ENCODE data around the gene ABI3. TPM values are rescaled to one million over a fixed set of nuclear protein-coding genes. Genes with fewer than 3 reads are reported as not detected.

ABI3 gene
- total RNA-seq, 6 donors from 2014 or later, result 8.5 to 38.4 (median 27.3) TPM

DNA sequence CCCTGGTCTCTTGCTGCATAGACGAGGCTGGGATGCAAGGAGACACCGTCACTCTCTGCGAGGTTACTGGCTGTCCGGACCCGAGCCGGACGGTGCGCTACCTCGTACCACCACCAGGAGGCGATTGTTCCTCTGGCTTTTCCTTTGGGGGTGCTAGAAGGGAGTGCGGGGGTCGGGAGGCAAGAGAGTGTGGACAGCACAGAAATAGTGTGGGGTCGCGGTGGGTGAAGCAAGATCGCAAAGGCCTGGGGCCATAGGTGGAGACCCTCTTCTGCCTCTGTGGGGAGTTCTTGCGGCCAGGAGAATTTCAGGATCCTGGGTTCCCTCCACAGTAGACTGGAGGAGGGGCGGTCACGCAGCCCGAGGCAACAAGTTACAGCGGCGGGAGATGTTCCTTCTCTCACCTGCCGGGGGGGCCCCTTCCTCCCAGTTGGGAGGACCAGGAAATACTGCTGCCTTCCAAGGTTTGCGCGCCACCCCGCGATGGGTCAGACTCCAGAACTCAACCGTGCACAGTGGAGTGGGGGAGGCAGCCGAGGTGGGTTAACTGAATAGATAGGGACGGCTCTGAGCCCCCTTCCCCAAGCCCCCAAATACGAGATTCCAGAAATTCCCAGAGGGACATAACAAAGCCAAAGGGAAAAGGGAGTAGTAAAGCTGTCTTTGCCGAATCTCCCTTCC lies 13.2 kb downstream of the ABI3 start:
- H3K4me1 ChIP-seq, result peaks cover 26 to 48% (median 35%) of the 10 kb centered on the region in 4 donors
- TF ChIP-seq POLR2AphosphoS5 (IDR thresholded peaks at IDR 0.05) (no peak), POLR2A (IDR thresholded peaks at IDR 0.05) (no peak), EP300 (IDR thresholded peaks at IDR 0.05) (no peak)
- TF ChIP-seq, protein P1, sequence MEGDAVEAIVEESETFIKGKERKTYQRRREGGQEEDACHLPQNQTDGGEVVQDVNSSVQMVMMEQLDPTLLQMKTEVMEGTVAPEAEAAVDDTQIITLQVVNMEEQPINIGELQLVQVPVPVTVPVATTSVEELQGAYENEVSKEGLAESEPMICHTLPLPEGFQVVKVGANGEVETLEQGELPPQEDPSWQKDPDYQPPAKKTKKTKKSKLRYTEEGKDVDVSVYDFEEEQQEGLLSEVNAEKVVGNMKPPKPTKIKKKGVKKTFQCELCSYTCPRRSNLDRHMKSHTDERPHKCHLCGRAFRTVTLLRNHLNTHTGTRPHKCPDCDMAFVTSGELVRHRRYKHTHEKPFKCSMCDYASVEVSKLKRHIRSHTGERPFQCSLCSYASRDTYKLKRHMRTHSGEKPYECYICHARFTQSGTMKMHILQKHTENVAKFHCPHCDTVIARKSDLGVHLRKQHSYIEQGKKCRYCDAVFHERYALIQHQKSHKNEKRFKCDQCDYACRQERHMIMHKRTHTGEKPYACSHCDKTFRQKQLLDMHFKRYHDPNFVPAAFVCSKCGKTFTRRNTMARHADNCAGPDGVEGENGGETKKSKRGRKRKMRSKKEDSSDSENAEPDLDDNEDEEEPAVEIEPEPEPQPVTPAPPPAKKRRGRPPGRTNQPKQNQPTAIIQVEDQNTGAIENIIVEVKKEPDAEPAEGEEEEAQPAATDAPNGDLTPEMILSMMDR (IDR thresholded peaks at IDR 0.05), result peak; percentile 81 to 93 (median 84)

DNA sequence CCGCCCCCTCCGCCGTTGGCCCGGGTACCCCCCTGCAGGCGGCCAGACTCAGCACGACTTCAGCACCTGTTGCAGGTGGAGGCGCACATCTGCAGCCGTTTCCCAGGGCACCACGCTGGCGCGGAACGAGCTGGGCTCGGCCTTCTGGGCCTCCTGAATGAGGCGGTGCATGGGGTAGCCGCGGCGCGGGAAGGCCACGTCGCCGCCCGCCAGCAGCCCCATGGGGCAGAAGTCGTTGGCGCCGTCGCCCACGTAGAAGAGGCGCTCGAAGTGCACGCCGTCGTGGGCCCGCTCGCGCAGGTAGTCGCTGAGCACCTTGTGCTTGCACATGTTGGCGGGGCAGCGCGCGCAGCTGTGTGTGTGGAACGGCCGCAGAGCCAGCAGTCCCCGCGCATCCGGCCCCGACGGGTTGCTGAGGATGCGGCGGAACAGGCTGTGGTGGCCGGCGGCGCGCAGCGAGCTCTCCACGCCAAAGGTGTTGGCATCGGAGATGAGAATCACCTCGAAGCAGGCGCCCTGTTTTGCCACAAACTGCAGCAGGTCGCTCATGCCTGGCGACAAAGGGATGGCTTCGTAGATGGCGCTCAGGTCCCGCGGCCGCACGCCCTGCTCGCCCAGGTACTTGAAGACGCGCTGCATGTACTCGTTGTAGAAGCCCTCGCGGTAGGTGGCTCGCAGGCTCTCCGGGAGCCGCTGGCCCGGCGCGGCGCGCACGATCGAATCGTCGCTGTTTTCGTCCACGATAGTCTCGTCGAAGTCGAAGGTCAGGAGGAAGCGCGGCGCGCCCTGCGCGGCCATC lies 13.9 kb downstream of the ABI3 start:
- H3K9me3 ChIP-seq, result no peaks in the 10 kb centered on the region
- H3K4me1 ChIP-seq, result peaks cover 23 to 42% (median 30%) of the 10 kb centered on the region in 4 donors
- 4 to 6% methylated on average over 22 to 29 of the region's 95 CpGs for WGBS, 2 donors
- DNase-seq, result peak; percentile 36 to 92
- H3K36me3 ChIP-seq, result peaks cover 0 to 25% (median 5%) of the 10 kb centered on the region in 4 donors
- peak in 1 of 2 donors; percentile 26 for ATAC-seq (ENCODE audit: low FRiP score in 2 of 2)
- H3K4me3 ChIP-seq, result peak overlapping the region in 3 of 4 donors; percentile 16 to 38 (median 20)
- no peak overlapping the region for H3K27ac ChIP-seq
- H3K27me3 ChIP-seq, result peaks cover 0 to 9% (median 6%) of the 10 kb centered on the region in 4 donors
- TF ChIP-seq POLR2A (IDR thresholded peaks at IDR 0.05), result peak in 1 of 4 donors; percentile 14
- TF ChIP-seq, protein P1 (IDR thresholded peaks at IDR 0.05), result no peak

More for the DNA sequence above, 13.2 kb downstream of the ABI3 start:
- H3K36me3 ChIP-seq, result peaks cover 0 to 31% (median 5%) of the 10 kb centered on the region in 4 donors
- ATAC-seq (ENCODE audit: low FRiP score in 2 of 2) (peak in 1 of 2 donors; percentile 69), DNase-seq (peak; percentile 56 to 83)
- no peak overlapping the region for H3K27ac ChIP-seq
- H3K4me3 ChIP-seq, result peak overlapping the region in 3 of 4 donors; percentile 16 to 38 (median 20)
- H3K9me3 ChIP-seq, result no peaks in the 10 kb centered on the region
- peaks cover 0 to 9% (median 6%) of the 10 kb centered on the region in 4 donors for H3K27me3 ChIP-seq
- 6 to 10% methylated on average over 16 to 31 of the region's 31 CpGs for WGBS, 2 donors

DNA sequence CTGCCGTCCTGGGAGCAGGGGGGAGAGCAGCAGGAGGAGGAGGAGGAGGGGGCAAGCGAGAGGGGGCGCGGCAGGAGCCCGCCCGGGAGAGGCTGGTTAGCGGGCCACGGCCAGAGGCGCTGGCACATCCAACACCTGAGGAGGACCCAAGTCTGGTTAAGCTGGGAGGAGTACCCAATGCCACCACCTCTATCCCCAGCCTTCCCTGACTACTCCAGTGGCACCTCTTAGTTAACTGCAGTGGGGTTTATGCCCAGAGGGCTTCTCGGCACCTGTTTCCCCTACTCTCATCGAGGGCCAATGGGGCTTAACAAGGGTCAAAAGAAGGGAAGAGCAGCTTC lies 14.5 kb downstream of the ABI3 start:
- Histone ChIP-seq H3K27me3 (peaks cover 0 to 14% (median 6%) of the 10 kb centered on the region in 4 donors), H3K36me3 (peaks cover 0 to 19% (median 2%) of the 10 kb centered on the region in 4 donors), H3K27ac (no peak overlapping the region), H3K4me3 (peak overlapping the region in 2 of 4 donors; percentile 16 to 38), H3K9me3 (no peaks in the 10 kb centered on the region), H3K4me1 (peaks cover 22 to 44% (median 29%) of the 10 kb centered on the region in 4 donors)
- TF ChIP-seq EP300 (IDR thresholded peaks at IDR 0.05) (no peak), POLR2A (IDR thresholded peaks at IDR 0.05) (no peak), POLR2AphosphoS5 (IDR thresholded peaks at IDR 0.05) (no peak)
- TF ChIP-seq, protein P1 (IDR thresholded peaks at IDR 0.05), result no peak
- 36 to 73% methylated on average over 2 to 9 of the region's 11 CpGs for WGBS, 2 donors
- ATAC-seq (ENCODE audit: low FRiP score in 2 of 2), result no peak
- DNase-seq, result no peak

DNA sequence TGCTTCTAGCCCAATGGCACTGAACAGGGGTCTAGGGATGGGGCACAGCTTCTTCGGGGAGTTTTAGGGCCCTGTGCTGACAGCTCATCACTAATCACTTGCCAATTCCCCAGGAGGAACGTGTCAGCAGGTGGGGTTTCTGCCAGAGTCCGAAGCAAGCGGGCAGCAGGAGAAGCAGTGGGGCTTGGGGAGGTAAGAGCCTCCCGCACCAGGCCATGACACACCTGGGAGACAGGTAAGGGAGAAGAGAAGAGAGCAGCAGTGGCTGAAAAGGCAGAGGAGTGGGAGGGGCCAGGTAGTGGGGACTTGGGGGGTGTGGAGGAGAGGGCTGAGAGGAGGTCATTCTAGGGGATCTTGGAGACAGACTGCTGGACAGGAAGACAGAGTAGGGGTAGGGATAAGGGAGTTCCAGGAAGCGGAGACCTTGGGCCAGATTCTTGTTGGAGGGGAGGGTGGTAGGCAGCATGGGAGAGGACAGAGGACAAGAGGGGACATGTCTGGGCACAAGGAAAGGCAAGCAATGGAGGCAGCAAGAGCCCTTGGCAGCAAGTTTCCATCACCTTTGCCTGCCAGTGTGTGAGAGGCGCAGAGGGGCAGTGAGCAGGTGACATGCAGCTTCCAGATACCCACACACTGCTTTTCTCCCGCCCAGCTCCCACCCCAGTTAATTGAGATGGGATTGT lies 15.2 kb downstream of the ABI3 start:
- WGBS, 2 donors, result 86% methylated on average over 7 to 8 of the region's 8 CpGs
- no peaks in the 10 kb centered on the region for H3K9me3 ChIP-seq
- peaks cover 0 to 13% (median 0%) of the 10 kb centered on the region in 4 donors for H3K36me3 ChIP-seq
- no peak overlapping the region for H3K27ac ChIP-seq
- TF ChIP-seq, protein P1 (IDR thresholded peaks at IDR 0.05), result no peak
- no peak for TF ChIP-seq POLR2AphosphoS5 (IDR thresholded peaks at IDR 0.05)
- no peak for TF ChIP-seq POLR2A (IDR thresholded peaks at IDR 0.05)
- TF ChIP-seq EP300 (IDR thresholded peaks at IDR 0.05), result no peak
- peaks cover 0 to 15% (median 6%) of the 10 kb centered on the region in 4 donors for H3K27me3 ChIP-seq
- no peak overlapping the region for H3K4me3 ChIP-seq
- ATAC-seq (ENCODE audit: low FRiP score in 2 of 2) (no peak), DNase-seq (no peak)
- H3K4me1 ChIP-seq, result peaks cover 28 to 46% (median 34%) of the 10 kb centered on the region in 4 donors
